Testis (tissue), 3 donors: ENCODE measurements around the gene LBX2. TPM values are rescaled to one million over a fixed set of nuclear protein-coding genes. Genes with fewer than 3 reads are reported as not detected.

Source experiments
- DNase-seq: peaks from one replicate; pipeline ENCODE4 v3.0.0-alpha.2; 2019
- H3K27ac ChIP-seq, 2 donors: fragments of 200-600 bp; sonication (generic); one replicate each; pipeline ENCODE4 v1.5.1; 2019
- H3K27me3 ChIP-seq: fragments of 200-600 bp; sonication (generic); one replicate; pipeline ENCODE4 v1.5.1; 2019
- H3K36me3 ChIP-seq: fragments of 200-600 bp; sonication (generic); one replicate; pipeline ENCODE4 v1.5.1; 2017; ENCODE audit warnings: low read depth; ENCODE audit errors: missing control alignments
- H3K4me1 ChIP-seq: fragments of 200-600 bp; sonication (generic); one replicate; pipeline ENCODE4 v1.5.1; 2019
- H3K4me3 ChIP-seq, 2 donors: fragments of 200-600 bp; sonication (generic); one replicate each; pipeline ENCODE4 v1.5.1; 2017 to 2019
- H3K9me3 ChIP-seq: fragments of 200-600 bp; sonication (generic); one replicate; pipeline ENCODE4 v1.5.1; 2017
- CTCF ChIP-seq, 3 experiments: fragments of 450-650 bp in 2 of 3; fragments of 200-600 bp in 1 of 3; sonication (generic) in 1 of 3; IDR thresholded peaks; one replicate each; pipeline ENCODE4 v1.5.1; 2016 to 2019; ENCODE audit warnings: antibody characterized with exemption in 3 of 3, mild to moderate bottlenecking in 2 of 3, moderate library complexity in 1 of 3
- POLR2A ChIP-seq: fragments of 450-650 bp; IDR thresholded peaks from one replicate; pipeline ENCODE4 v1.6.1; 2017; ENCODE audit warnings: antibody characterized with exemption, mild to moderate bottlenecking, moderate library complexity
- WGBS, 2 donors: methylation state at CpG; one replicate each; pipeline ENCODE4 v1.1.5; 2018; 5-methylcytosine and 5-hydroxymethylcytosine counted together
- intact Hi-C: fragments of 100-400 bp; cut with DNase I; formaldehyde crosslinking; loops from one replicate; pipeline ENCODE4 v1.15.1; 2023; ENCODE audit warnings: low total_unique reads
- polyA plus RNA-seq: library from polyadenylated mRNA; stranded (reverse); fragments of 350-450 nt; fragmentation: Illumina TruSeq; extraction: RNeasy Lipid Tissue Mini Kit (QIAGEN cat#74804); gene quantifications from one replicate; pipeline ENCODE4 v1.2.3, GENCODE V29; 2014; ENCODE audit warnings: low read depth, low replicate concordance; ENCODE audit not compliant: insufficient read depth
- total RNA-seq, 2 donors: library from RNA; depleted of rRNA; stranded (reverse); fragments of >200 nt; gene quantifications; one replicate each; pipeline ENCODE4 v1.2.3, GENCODE V29; 2016

The LBX2 gene
- total and polyA plus RNA-seq, 3 donors from 2014 or later = 0.33 to 1.4 TPM; not detected in 1

GRCh38 chr2:74514368-74515270 is 15.2 kb upstream of the LBX2 start, which contains the start of gene TLX2:
TLX2 (plus strand) TSS chr2:74514450; CDS start chr2:74514807, 357 bp downstream.
- H3K36me3 ChIP-seq = no peaks in the 10 kb centered on the region
- no peaks in the 10 kb centered on the region for H3K9me3 ChIP-seq
- no peak for DNase-seq

GRCh38 chr2:74513605-74514367 is 14.4 kb upstream of the LBX2 start:
- DNase-seq = no peak
- Histone ChIP-seq H3K27me3 (no peaks in the 10 kb centered on the region), H3K9me3 (no peaks in the 10 kb centered on the region), H3K36me3 (no peaks in the 10 kb centered on the region), H3K4me3 (peak overlapping the region; percentile 7 to 60), H3K4me1 (peaks cover 5% of the 10 kb centered on the region), H3K27ac (no peak overlapping the region)
- intact Hi-C loops = no loop called here
- TF ChIP-seq POLR2A = no peak
- WGBS, 2 donors = 4 to 5% methylated on average over 28 to 52 of the region's 52 CpGs

More at GRCh38 chr2:74514368-74515270, 15.2 kb upstream of the LBX2 start, which contains the start of gene TLX2:
- Histone ChIP-seq H3K27ac (no peak within 1 kb of the TSS), H3K27me3 (no peaks in the 10 kb centered on the region), H3K4me1 (peaks cover 5% of the 10 kb centered on the region), H3K4me3 (peak within 1 kb of the TSS; percentile 18 to 60)
- intact Hi-C loops = no loop called here
- WGBS, 2 donors = 4 to 17% methylated on average over 4 to 64 of the region's 82 CpGs
- TF ChIP-seq CTCF (IDR thresholded peaks at IDR 0.05) (no peak), POLR2A (no peak)

- intact Hi-C loops = no loop called here
- no peak for DNase-seq
- Histone ChIP-seq H3K4me1 (peaks cover 11% of the 10 kb centered on the region), H3K27me3 (no peaks in the 10 kb centered on the region), H3K36me3 (no peaks in the 10 kb centered on the region), H3K27ac (no peak overlapping the region), H3K4me3 (no peak overlapping the region), H3K9me3 (no peaks in the 10 kb centered on the region)
- WGBS, 2 donors = 0 to 6% methylated on average over 3 to 35 of the region's 36 CpGs
- TF ChIP-seq CTCF (IDR thresholded peaks at IDR 0.05) (no peak), POLR2A (no peak)
Observed at GRCh38 chr2:74512744-74513604, 13.6 kb upstream of the LBX2 start.

- 38 to 44% methylated on average over 11 of the region's 11 CpGs for WGBS, 2 donors
- DNase-seq = no peak
- Histone ChIP-seq H3K4me3 (no peak overlapping the region), H3K9me3 (no peaks in the 10 kb centered on the region), H3K27me3 (no peaks in the 10 kb centered on the region), H3K36me3 (no peaks in the 10 kb centered on the region), H3K27ac (no peak overlapping the region), H3K4me1 (peaks cover 11% of the 10 kb centered on the region)
- intact Hi-C loops = no loop called here
- no peak for TF ChIP-seq CTCF (IDR thresholded peaks at IDR 0.05)
- TF ChIP-seq POLR2A = no peak
Observed at GRCh38 chr2:74511104-74511989, 11.9 kb upstream of the LBX2 start.
